Cortex of kidney (tissue), 1 donor: ENCODE results near the gene LRCOL1.

Experiments
- DNase-seq: peaks from one replicate; lab custom pipeline; 2025; lab: John Stamatoyannopoulos, UW

Gene LRCOL1

GRCh38 chr12:132619071-132619385 lies 8.6 kb upstream of the LRCOL1 start:
- no peak for DNase-seq

- no peak for DNase-seq
Measured at GRCh38 chr12:132618683-132619043, 8.3 kb upstream of the LRCOL1 start, which contains the start of gene P2RX2. P2RX2 (plus strand) TSS chr12:132618776; CDS start chr12:132618817, 41 bp downstream.

GRCh38 chr12:132617822-132618682 lies 7.7 kb upstream of the LRCOL1 start:
- no peak for DNase-seq

- DNase-seq, result no peak
Measured at GRCh38 chr12:132617135-132617701, 6.8 kb upstream of the LRCOL1 start.

GRCh38 chr12:132615579-132616038 lies 5.2 kb upstream of the LRCOL1 start:
- DNase-seq, result no peak

GRCh38 chr12:132614861-132615578 lies 4.6 kb upstream of the LRCOL1 start:
- DNase-seq, result no peak

- no peak for DNase-seq
Measured at GRCh38 chr12:132614029-132614428, 3.6 kb upstream of the LRCOL1 start.

- DNase-seq, result no peak
Measured at GRCh38 chr12:132611620-132612019, 1.2 kb upstream of the LRCOL1 start.

GRCh38 chr12:132610866-132611602 lies 652 bp upstream of the LRCOL1 start:
- DNase-seq, result no peak

- no peak for DNase-seq
Measured at GRCh38 chr12:132608231-132609171, 1.9 kb downstream of the LRCOL1 start.

- no peak for DNase-seq
Measured at GRCh38 chr12:132606927-132607326, 3.5 kb downstream of the LRCOL1 start.

- no peak for DNase-seq
Measured at GRCh38 chr12:132606466-132606865, 3.9 kb downstream of the LRCOL1 start.

GRCh38 chr12:132605892-132606291 lies 4.5 kb downstream of the LRCOL1 start:
- no peak for DNase-seq

- no peak for DNase-seq
Measured at GRCh38 chr12:132604668-132605441, 5.5 kb downstream of the LRCOL1 start.

- no peak for DNase-seq
Measured at GRCh38 chr12:132604151-132604618, 6.2 kb downstream of the LRCOL1 start.

GRCh38 chr12:132603240-132604150 lies 6.9 kb downstream of the LRCOL1 start:
- DNase-seq, result no peak

GRCh38 chr12:132602572-132603239 lies 7.7 kb downstream of the LRCOL1 start:
- DNase-seq, result no peak

GRCh38 chr12:132601171-132601883 lies 9.1 kb downstream of the LRCOL1 start:
- DNase-seq, result no peak
